GM12864 (cell line): ENCODE measurements around the gene KRT2.
A peak's percentile ranks its signal among the peaks of the same experiment; 100 is the strongest.

Experiments
- DNase-seq: peaks from one replicate; pipeline ENCODE4 v3.0.0-alpha.2; 2011; ENCODE audit warnings: low read depth
- H3K4me3 ChIP-seq: 2 replicates; pipeline ENCODE4 v1.5.1; 2011; ENCODE audit warnings: mild to moderate bottlenecking, low read depth, low read length, control low read depth
- CTCF ChIP-seq: IDR thresholded peaks from 2 replicates; pipeline ENCODE4 v1.5.1; 2011; ENCODE audit warnings: low read depth, mild to moderate bottlenecking, moderate library complexity, low read length, control low read depth, inconsistent platforms; ENCODE audit errors: missing control alignments

The KRT2 gene

GRCh38 chr12:52669426-52669825 lies 17.4 kb upstream of the KRT2 start:
- TF ChIP-seq CTCF = no peak
- DNase-seq = no peak

GRCh38 chr12:52667931-52668330 lies 15.9 kb upstream of the KRT2 start:
- no peak overlapping the region for H3K4me3 ChIP-seq
- no peak for TF ChIP-seq CTCF
- DNase-seq = no peak

More at GRCh38 chr12:52669426-52669825, 17.4 kb upstream of the KRT2 start:
- H3K4me3 ChIP-seq = no peak overlapping the region

- no peak overlapping the region for H3K4me3 ChIP-seq
- DNase-seq = no peak
- TF ChIP-seq CTCF = peak; percentile 23
Measured at GRCh38 chr12:52667509-52667908, 15.5 kb upstream of the KRT2 start.

- no peak overlapping the region for H3K4me3 ChIP-seq
- DNase-seq = no peak
- TF ChIP-seq CTCF = no peak
Measured at GRCh38 chr12:52666471-52666870, 14.5 kb upstream of the KRT2 start.

GRCh38 chr12:52663420-52663819 lies 11.4 kb upstream of the KRT2 start:
- no peak for TF ChIP-seq CTCF
- DNase-seq = no peak
- H3K4me3 ChIP-seq = no peak overlapping the region

GRCh38 chr12:52662918-52663229 lies 10.9 kb upstream of the KRT2 start:
- no peak for TF ChIP-seq CTCF
- no peak for DNase-seq
- H3K4me3 ChIP-seq = no peak overlapping the region

- no peak for TF ChIP-seq CTCF
- no peak overlapping the region for H3K4me3 ChIP-seq
- DNase-seq = no peak
Measured at GRCh38 chr12:52662093-52662917, 10.3 kb upstream of the KRT2 start.
